ENCODE results near the gene IFTAP. TPM values are rescaled to one million over a fixed set of nuclear protein-coding genes. Genes with fewer than 3 reads are reported as not detected.

IFTAP gene
- total RNA-seq, 1 donor from 2014 or later = 13.0 TPM

DNA sequence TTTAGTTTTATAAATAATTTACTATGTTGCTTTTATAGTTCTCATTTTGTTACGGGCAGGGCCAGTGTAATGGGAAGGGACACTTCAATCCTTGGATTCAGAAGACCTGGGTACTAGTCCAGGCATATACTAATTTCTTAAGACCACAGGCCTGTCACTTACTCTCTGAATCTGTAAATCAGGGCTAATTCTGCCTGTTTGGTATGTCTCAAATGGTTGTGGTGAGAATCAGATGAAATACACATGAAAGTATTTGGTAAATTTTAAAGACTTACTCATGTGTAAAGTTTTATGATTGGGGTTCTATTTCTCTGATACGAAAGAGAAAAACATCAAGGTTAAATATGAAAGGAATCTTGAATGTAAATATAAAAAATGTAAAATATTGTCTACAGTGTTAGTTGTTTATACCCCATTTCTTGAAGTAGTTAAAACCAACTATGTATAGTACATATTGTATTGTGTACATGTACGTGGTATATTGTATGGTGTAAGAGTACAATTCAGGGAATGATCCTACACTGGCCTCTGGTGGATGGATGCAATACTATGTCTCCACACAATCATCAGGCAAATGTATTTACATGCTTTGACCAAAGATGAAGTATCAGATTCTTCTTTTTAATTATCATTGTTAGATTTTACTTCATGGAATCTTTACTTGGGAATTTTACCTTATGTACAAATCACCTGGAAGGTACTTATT lies 28.3 kb downstream of the IFTAP start:
- Histone ChIP-seq H3K4me1 (no peaks in the 10 kb centered on the region), H3K27ac (no peak overlapping the region), H3K9me3 (no peaks in the 10 kb centered on the region), H3K4me3 (no peak overlapping the region), H3K36me3 (no peaks in the 10 kb centered on the region), H3K27me3 (no peaks in the 10 kb centered on the region)
- TF ChIP-seq CTCF (IDR thresholded peaks at IDR 0.05) (no peak), POLR2A (IDR thresholded peaks at IDR 0.05) (no peak), POLR2AphosphoS5 (IDR thresholded peaks at IDR 0.05; ENCODE audit: insufficient read depth in 1 of 2, low read depth in 1 of 2) (no peak)
- no peak for DNase-seq (ENCODE audit: extremely low spot score in 2 of 2)
- intact Hi-C loops (cut with DNase I) = no loop called here

- intact Hi-C loops (cut with DNase I) = no loop called here
- H3K27me3 ChIP-seq = no peaks in the 10 kb centered on the region
Observed at GRCh38 chr11:36623494-36623893, 29.2 kb downstream of the IFTAP start.

DNA sequence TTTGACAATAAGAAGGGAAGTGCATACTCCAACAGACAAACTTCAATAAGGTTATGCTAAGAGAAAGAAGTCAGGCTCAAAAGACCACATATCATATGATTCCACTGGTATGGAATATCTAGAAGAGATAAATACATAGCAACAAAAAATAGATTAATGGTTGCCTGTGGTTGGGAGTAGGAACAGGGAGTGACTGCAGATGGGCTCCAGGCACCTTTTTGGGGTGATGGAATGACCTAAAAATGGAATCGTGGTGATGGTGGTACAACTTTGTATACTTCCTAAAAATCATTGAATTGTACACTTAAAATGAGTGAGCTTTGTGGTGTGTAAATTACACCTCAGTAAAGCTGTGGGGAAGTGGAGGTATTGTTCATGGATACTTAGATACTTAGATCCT lies 32.7 kb downstream of the IFTAP start:
- intact Hi-C loops (cut with DNase I) = no loop called here
- no peak for DNase-seq (ENCODE audit: extremely low spot score in 2 of 2)
- no peaks in the 10 kb centered on the region for H3K27me3 ChIP-seq
- no peaks in the 10 kb centered on the region for H3K9me3 ChIP-seq
- TF ChIP-seq POLR2AphosphoS5 (IDR thresholded peaks at IDR 0.05; ENCODE audit: insufficient read depth in 1 of 2, low read depth in 1 of 2) (no peak), CTCF (IDR thresholded peaks at IDR 0.05) (no peak), POLR2A (IDR thresholded peaks at IDR 0.05) (no peak)
- H3K36me3 ChIP-seq = no peaks in the 10 kb centered on the region
- H3K27ac ChIP-seq = no peak overlapping the region
- H3K4me3 ChIP-seq = no peak overlapping the region
- H3K4me1 ChIP-seq = no peaks in the 10 kb centered on the region

More at GRCh38 chr11:36623494-36623893, 29.2 kb downstream of the IFTAP start:
- DNase-seq (ENCODE audit: extremely low spot score in 2 of 2) = no peak
- no peaks in the 10 kb centered on the region for H3K4me1 ChIP-seq
- H3K27ac ChIP-seq = no peak overlapping the region
- TF ChIP-seq CTCF (IDR thresholded peaks at IDR 0.05) = no peak
- no peak for TF ChIP-seq POLR2A (IDR thresholded peaks at IDR 0.05)
- no peak for TF ChIP-seq POLR2AphosphoS5 (IDR thresholded peaks at IDR 0.05; ENCODE audit: insufficient read depth in 1 of 2, low read depth in 1 of 2)
- H3K4me3 ChIP-seq = no peak overlapping the region
- no peaks in the 10 kb centered on the region for H3K9me3 ChIP-seq
- no peaks in the 10 kb centered on the region for H3K36me3 ChIP-seq

GRCh38 chr11:36627471-36627870 lies 33.2 kb downstream of the IFTAP start:
- intact Hi-C loops (cut with DNase I) = no loop called here
- Histone ChIP-seq H3K36me3 (no peaks in the 10 kb centered on the region), H3K4me1 (no peaks in the 10 kb centered on the region), H3K4me3 (no peak overlapping the region), H3K27me3 (no peaks in the 10 kb centered on the region), H3K27ac (no peak overlapping the region), H3K9me3 (no peaks in the 10 kb centered on the region)
- no peak for DNase-seq (ENCODE audit: extremely low spot score in 2 of 2)
- TF ChIP-seq POLR2A (IDR thresholded peaks at IDR 0.05) = no peak
- no peak for TF ChIP-seq POLR2AphosphoS5 (IDR thresholded peaks at IDR 0.05; ENCODE audit: insufficient read depth in 1 of 2, low read depth in 1 of 2)
- TF ChIP-seq CTCF (IDR thresholded peaks at IDR 0.05) = no peak

DNA sequence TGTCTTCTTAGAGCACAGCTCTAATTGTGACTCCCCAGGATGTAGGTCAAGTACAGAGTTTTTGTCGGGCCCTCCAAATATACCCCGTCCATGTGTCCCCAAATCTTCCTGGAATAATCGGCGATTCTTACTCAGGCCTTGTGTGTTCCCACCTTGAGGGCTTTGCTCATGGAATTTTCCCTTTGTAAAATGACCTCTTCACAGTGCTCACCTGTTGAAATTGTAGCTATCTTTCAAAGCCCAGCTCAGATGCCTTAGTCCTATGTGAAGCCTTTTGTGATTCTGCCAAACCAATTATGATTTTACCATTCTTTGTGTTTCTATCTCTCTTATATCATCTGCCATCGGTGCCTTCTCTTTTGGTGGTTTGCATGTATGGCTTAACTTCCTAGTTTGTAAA lies 33.8 kb downstream of the IFTAP start:
- intact Hi-C loops (cut with DNase I) = no loop called here
- no peak overlapping the region for H3K4me3 ChIP-seq
- H3K36me3 ChIP-seq = no peaks in the 10 kb centered on the region
- H3K27ac ChIP-seq = no peak overlapping the region
- H3K27me3 ChIP-seq = no peaks in the 10 kb centered on the region
- DNase-seq (ENCODE audit: extremely low spot score in 2 of 2) = no peak
- TF ChIP-seq CTCF (IDR thresholded peaks at IDR 0.05) (no peak), POLR2A (IDR thresholded peaks at IDR 0.05) (no peak), POLR2AphosphoS5 (IDR thresholded peaks at IDR 0.05; ENCODE audit: insufficient read depth in 1 of 2, low read depth in 1 of 2) (no peak)
- no peaks in the 10 kb centered on the region for H3K4me1 ChIP-seq
- H3K9me3 ChIP-seq = no peaks in the 10 kb centered on the region
